Calu3 (cell line): ENCODE results near the gene DDX39B. TPM values are rescaled to one million over a fixed set of nuclear protein-coding genes. Genes with fewer than 3 reads are reported as not detected.

Experiments used
- BruUV-seq: library from RNA; stranded (reverse); fragments of 400-500 nt; replicated peaks from 2 replicates; lab custom pipeline; 2021; lab: Mats Ljungman, UMichigan
- CTCF ChIA-PET: fragments of 300-600 bp; sonication (Branson Sonifier 250); formaldehyde crosslinking; loops from one replicate; lab custom pipeline; 2022; ENCODE audit warnings: antibody characterized with exemption; lab: Charles Lee
- DNase-seq: peaks from one replicate; pipeline ENCODE4 v3.0.0; 2022
- H3K27ac Mint-ChIP-seq: one replicate; pipeline ENCODE4 v1.8.0; 2022; ENCODE audit warnings: mixed read lengths; ENCODE audit not compliant: unreplicated experiment
- H3K27me3 Mint-ChIP-seq: one replicate; pipeline ENCODE4 v1.8.0; 2022; ENCODE audit warnings: mixed read lengths; ENCODE audit not compliant: unreplicated experiment
- H3K36me3 Mint-ChIP-seq: one replicate; pipeline ENCODE4 v1.8.0; 2022; ENCODE audit warnings: mild to moderate bottlenecking, moderate library complexity, mixed read lengths; ENCODE audit not compliant: insufficient read depth, unreplicated experiment
- H3K4me1 Mint-ChIP-seq: one replicate; pipeline ENCODE4 v1.8.0; 2022; ENCODE audit warnings: mild to moderate bottlenecking, low read depth, mixed read lengths; ENCODE audit not compliant: unreplicated experiment
- H3K4me3 Mint-ChIP-seq: one replicate; pipeline ENCODE4 v1.8.0; 2022; ENCODE audit warnings: mild to moderate bottlenecking, low read depth, moderate library complexity, mixed read lengths; ENCODE audit not compliant: unreplicated experiment
- H3K9me3 Mint-ChIP-seq: one replicate; pipeline ENCODE4 v1.8.0; 2022; ENCODE audit warnings: low read depth, mixed read lengths; ENCODE audit not compliant: unreplicated experiment
- intact Hi-C: fragments of 100-400 bp; cut with micrococcal nuclease; formaldehyde crosslinking; loops from one replicate; pipeline ENCODE4 v1.10.0; 2022; ENCODE audit not compliant: unreplicated experiment
- total RNA-seq: library from RNA; stranded (reverse); gene quantifications from 2 replicates; pipeline ENCODE4 v1.2.3, GENCODE V29; 2022
- TF ChIP-seq, protein P1 (sequence below): fragments of 200-600 bp; IDR thresholded peaks from one replicate; pipeline ENCODE4 v1.8.0; 2022; ENCODE audit warnings: antibody characterized with exemption; ENCODE audit not compliant: unreplicated experiment

The DDX39B gene
- total RNA-seq, 1 experiment from 2014 or later: 646 TPM

DNA sequence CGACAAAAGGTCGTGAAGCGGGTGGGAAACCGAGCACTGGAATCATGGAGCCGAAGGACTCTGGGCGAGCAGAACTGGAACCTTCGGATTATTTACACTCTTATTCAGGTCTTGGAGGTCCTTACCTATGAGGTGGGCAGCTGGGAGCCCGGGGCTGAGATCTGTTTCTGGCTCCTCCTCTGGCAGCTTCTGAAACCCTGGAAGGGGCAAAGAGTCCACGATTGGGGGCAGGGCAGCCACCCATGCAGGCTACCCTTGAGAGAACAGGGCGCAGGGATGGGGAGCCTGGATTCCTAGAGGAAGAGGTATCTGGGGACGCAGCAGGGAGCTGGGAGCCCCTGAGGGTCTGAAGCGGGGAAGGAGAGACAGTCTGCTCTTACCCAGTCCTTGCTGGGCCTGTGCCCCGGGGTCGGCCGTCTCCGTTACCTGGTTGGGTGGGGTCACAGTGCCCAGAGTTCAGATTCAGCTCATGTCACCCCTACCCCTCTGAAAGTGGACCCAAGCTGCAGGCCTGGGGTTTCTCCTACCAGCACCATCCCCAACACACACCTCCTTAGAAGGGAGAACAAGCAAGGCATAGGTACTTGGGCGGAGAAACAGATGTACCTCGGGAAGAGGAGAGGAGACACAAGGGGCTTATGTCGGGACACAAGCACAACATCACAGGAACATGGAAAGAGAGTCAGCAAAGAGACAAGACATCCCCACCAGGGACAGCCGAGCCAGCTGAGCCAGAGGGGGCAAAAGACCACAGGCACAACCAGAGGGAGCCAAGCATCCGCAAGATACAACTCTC, 39.8 kb upstream of the DDX39B start:
- TF ChIP-seq, protein P1, sequence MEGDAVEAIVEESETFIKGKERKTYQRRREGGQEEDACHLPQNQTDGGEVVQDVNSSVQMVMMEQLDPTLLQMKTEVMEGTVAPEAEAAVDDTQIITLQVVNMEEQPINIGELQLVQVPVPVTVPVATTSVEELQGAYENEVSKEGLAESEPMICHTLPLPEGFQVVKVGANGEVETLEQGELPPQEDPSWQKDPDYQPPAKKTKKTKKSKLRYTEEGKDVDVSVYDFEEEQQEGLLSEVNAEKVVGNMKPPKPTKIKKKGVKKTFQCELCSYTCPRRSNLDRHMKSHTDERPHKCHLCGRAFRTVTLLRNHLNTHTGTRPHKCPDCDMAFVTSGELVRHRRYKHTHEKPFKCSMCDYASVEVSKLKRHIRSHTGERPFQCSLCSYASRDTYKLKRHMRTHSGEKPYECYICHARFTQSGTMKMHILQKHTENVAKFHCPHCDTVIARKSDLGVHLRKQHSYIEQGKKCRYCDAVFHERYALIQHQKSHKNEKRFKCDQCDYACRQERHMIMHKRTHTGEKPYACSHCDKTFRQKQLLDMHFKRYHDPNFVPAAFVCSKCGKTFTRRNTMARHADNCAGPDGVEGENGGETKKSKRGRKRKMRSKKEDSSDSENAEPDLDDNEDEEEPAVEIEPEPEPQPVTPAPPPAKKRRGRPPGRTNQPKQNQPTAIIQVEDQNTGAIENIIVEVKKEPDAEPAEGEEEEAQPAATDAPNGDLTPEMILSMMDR: no peak
- Mint-ChIP-seq H3K27me3 (peaks cover 26% of the 10 kb centered on the region), H3K36me3 (peaks cover 13% of the 10 kb centered on the region), H3K9me3 (no peaks in the 10 kb centered on the region), H3K4me3 (peak overlapping the region; percentile 91), H3K4me1 (peaks cover 26% of the 10 kb centered on the region), H3K27ac (peak overlapping the region; percentile 43)
- CTCF ChIA-PET: interaction anchor here (0.6 to 4.3 kb wide), 10 partner anchors 16 to 308 kb away, joined by 3 to 34 read pairs (median 6); partner anchors contain the start of genes DDX39B, MICB and NFKBIL1
- DNase-seq: peak; percentile 38
- intact Hi-C loops: loop anchor here (1.0 kb wide), 1 partner anchor 17 kb away; no protein-coding TSS in a partner anchor
- BruUV-seq: no TSS peak

DNA sequence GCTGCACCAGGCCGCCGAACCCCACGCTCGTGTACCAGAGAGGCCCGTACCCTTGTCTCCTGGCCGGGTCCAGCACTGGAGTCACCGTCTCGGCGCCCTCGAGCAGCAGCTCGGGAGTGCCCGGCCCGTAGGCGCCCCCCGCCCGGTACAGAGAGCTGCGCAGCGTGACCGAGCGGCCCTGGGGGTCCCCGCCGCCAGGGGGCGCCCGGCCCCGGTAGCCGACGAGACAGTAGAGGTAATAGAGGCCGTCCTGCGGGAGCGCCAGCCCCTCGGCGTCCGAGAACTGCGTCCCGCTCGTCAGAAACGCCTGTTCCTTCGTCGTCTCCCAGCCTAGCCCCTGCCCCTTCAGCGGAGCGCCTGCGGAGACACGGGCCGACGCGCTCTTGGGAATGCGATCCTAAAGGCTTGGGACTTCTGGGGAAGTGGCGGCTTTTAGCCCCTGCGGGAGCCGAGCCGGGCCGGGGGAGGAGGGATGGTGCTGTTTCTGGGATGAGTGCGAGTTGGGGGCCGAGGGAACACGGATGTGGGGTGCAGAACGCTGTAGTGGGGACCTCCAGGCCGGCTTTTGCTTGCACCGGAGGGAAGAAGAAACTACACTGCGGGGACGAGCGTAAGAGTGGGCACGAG, 39.1 kb upstream of the DDX39B start:
- no TSS peak for BruUV-seq
- intact Hi-C loops: loop anchor here (1.0 kb wide), 1 partner anchor 17 kb away; no protein-coding TSS in a partner anchor
- Mint-ChIP-seq H3K36me3 (peaks cover 13% of the 10 kb centered on the region), H3K27ac (peak overlapping the region; percentile 43), H3K4me3 (peak overlapping the region; percentile 91), H3K27me3 (peaks cover 33% of the 10 kb centered on the region), H3K4me1 (peaks cover 26% of the 10 kb centered on the region), H3K9me3 (no peaks in the 10 kb centered on the region)
- DNase-seq: peak; percentile 98
- TF ChIP-seq, protein P1: peak; percentile 100
- CTCF ChIA-PET: interaction anchor here (0.6 to 2.3 kb wide), 8 partner anchors 17 to 307 kb away, joined by 3 to 34 read pairs (median 6); partner anchors contain the start of genes DDX39B, MICB and NFKBIL1

DNA sequence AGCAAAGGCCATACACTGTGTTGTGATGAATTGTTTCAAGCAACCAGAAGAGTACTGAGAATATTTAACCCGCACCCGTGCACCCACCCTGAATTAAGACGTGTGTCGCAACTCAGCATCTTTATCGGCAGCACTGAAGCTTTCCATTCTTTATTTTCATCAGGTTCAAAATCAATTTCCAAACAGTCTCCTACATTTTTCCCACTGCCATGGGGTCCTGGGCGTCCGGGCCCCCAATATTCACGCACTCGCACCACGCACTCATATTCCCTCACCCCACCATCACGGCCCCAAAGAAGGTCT, 38.6 kb upstream of the DDX39B start:
- peaks cover 13% of the 10 kb centered on the region for H3K36me3 Mint-ChIP-seq
- peaks cover 26% of the 10 kb centered on the region for H3K4me1 Mint-ChIP-seq
- no peaks in the 10 kb centered on the region for H3K9me3 Mint-ChIP-seq
- H3K27me3 Mint-ChIP-seq: peaks cover 38% of the 10 kb centered on the region
- no peak for DNase-seq
- CTCF ChIA-PET: interaction anchor here (1.4 to 2.3 kb wide), 4 partner anchors 17 to 82 kb away, joined by 3 to 34 read pairs (median 6); partner anchors contain the start of genes DDX39B and MICB
- no TSS peak for BruUV-seq
- H3K27ac Mint-ChIP-seq: peak overlapping the region; percentile 43
- intact Hi-C loops: no loop called here
- H3K4me3 Mint-ChIP-seq: peak overlapping the region; percentile 91
- TF ChIP-seq, protein P1: no peak

DNA sequence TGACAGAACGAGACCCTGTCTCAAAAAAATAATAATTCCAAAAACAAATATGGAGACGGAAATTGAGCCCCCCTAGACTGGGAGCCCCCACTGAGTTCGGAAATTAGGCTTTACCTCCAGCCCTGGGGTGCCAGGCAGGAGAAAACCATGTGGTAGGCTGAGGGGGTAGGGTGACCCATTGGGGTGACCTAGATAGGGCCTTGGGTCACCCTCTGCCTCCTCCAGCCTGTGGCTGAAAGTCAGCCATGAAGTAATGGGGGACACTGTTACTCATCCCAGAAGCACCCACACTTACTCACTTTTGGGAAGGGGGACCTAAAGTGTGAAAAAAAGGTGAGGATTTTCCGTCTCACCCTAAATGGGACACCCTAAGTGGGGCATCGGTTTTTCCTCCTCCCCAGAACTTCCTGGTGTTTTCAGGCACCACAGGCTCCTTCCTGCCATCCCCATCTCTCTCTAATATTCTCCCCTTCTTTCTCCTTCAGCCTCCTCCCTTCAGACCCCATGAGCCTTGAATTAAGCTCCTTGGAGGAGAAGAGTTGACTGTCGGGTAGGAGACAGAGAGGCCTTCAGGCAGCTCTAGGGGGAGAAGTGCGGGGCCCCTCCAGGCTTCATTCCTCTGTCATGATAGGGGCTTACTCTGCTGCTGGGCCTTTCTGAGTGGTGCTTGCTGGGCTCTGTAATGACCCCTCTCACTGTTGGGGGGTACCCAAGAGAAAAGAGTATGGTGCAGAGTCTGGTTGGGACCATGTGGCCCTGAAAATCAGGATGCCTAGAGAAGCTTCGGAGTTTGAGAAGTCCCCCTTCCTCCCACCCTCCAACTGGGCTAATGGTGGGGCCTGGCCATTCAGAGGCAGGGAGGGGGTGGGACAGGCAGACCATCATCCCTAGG, 38.0 kb upstream of the DDX39B start:
- CTCF ChIA-PET: interaction anchor here (1.4 to 2.3 kb wide), 4 partner anchors 18 to 82 kb away, joined by 3 to 34 read pairs (median 6); partner anchors contain the start of genes DDX39B and MICB
- H3K27me3 Mint-ChIP-seq: peaks cover 44% of the 10 kb centered on the region
- peaks cover 26% of the 10 kb centered on the region for H3K4me1 Mint-ChIP-seq
- TF ChIP-seq, protein P1: no peak
- H3K4me3 Mint-ChIP-seq: peak overlapping the region; percentile 91
- peaks cover 13% of the 10 kb centered on the region for H3K36me3 Mint-ChIP-seq
- no TSS peak for BruUV-seq
- H3K9me3 Mint-ChIP-seq: no peaks in the 10 kb centered on the region
- no peak for DNase-seq
- intact Hi-C loops: no loop called here
- no peak overlapping the region for H3K27ac Mint-ChIP-seq
